Suprapubic skin (tissue), 4 donors: Measurements from ENCODE around the gene ZFAND2B.

ENCODE experiments used
- EP300 ChIP-seq: sonication (generic); formaldehyde crosslinking; IDR thresholded peaks from one replicate; pipeline ENCODE4 v1.6.1; 2017; ENCODE audit warnings: antibody characterized with exemption
- POLR2A ChIP-seq, 2 donors: fragments of 450-650 bp; IDR thresholded peaks; one replicate each; pipeline ENCODE4 v1.6.1; 2017; ENCODE audit warnings: antibody characterized with exemption in 2 of 2, mild to moderate bottlenecking in 2 of 2, moderate library complexity in 2 of 2
- POLR2AphosphoS5 ChIP-seq, 3 donors: sonication (generic); formaldehyde crosslinking; IDR thresholded peaks; one replicate each; pipeline ENCODE4 v1.6.1; 2017; ENCODE audit warnings: antibody characterized with exemption in 3 of 3
- TF ChIP-seq, protein P1 (sequence below), 2 donors: fragments of 200-600 bp in 1 of 2; fragments of 450-650 bp in 1 of 2; sonication (generic) in 1 of 2; IDR thresholded peaks; one replicate each; pipeline ENCODE4 v1.5.1; 2016 to 2019; ENCODE audit warnings: antibody characterized with exemption in 2 of 2, mild to moderate bottlenecking in 1 of 2, moderate library complexity in 1 of 2

DNA sequence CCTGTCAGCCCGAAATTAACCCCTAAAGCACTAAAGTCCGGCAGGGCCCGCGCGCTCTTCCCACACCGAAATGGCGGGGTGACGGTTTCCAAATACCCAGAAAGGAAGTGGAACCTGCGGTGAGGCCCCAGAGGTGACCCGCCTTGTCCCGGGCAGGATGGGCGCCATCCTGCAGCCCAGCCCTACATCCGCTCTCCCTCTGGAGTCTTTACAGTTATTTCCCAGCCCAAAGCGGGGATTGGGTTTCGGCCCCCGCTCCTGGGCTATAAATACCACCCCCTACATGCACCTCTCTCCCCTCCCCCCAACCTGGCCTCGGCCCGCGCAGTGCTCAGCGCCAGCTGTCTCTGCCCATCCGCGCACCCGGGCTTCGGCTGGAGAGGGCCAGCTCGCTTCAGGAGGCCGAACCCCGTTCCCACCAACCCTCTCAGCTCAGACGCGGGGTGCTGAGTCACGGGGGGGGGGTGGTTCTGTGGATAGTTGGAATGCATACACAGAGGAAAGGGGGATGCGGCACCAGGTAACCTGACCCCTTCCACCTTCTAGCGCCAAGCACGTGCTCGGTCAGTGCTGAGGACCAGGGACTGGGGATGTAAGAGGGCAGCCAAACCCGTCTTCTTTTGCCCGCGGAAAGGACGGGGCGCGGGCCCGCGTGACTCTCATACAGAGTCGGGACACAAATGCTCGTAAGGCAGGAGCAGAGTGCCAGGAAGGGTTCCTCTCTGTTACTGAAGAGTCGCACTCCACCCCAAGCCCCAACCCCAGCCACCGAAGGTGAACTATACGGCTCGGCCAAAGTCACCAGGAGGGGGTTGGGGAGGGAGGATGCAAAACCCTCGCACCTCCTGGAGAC is 46.5 kb downstream of the ZFAND2B start, which contains the start of gene TUBA4B:
- TF ChIP-seq, protein P1, sequence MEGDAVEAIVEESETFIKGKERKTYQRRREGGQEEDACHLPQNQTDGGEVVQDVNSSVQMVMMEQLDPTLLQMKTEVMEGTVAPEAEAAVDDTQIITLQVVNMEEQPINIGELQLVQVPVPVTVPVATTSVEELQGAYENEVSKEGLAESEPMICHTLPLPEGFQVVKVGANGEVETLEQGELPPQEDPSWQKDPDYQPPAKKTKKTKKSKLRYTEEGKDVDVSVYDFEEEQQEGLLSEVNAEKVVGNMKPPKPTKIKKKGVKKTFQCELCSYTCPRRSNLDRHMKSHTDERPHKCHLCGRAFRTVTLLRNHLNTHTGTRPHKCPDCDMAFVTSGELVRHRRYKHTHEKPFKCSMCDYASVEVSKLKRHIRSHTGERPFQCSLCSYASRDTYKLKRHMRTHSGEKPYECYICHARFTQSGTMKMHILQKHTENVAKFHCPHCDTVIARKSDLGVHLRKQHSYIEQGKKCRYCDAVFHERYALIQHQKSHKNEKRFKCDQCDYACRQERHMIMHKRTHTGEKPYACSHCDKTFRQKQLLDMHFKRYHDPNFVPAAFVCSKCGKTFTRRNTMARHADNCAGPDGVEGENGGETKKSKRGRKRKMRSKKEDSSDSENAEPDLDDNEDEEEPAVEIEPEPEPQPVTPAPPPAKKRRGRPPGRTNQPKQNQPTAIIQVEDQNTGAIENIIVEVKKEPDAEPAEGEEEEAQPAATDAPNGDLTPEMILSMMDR (IDR thresholded peaks at IDR 0.05), result no peak
- TF ChIP-seq POLR2AphosphoS5 (IDR thresholded peaks at IDR 0.05), result no peak
- TF ChIP-seq EP300, result no peak
- TF ChIP-seq POLR2A (IDR thresholded peaks at IDR 0.05), result no peak
